Sigmoid colon (tissue), 4 donors: ENCODE data around the gene FRAT1.

Experiments used
- EP300 ChIP-seq, 4 donors: sonication (generic); formaldehyde crosslinking; IDR thresholded peaks; one replicate each; pipeline ENCODE4 v1.6.1; 2017; ENCODE audit warnings: antibody characterized with exemption in 4 of 4
- POLR2A ChIP-seq, 2 donors: fragments of 450-650 bp; IDR thresholded peaks; one replicate each; pipeline ENCODE4 v1.6.1; 2016; ENCODE audit warnings: antibody characterized with exemption in 2 of 2, mild to moderate bottlenecking in 2 of 2, moderate library complexity in 2 of 2
- TF ChIP-seq, protein P1 (sequence below), 4 experiments: fragments of 450-650 bp in 3 of 4; fragments of 200-600 bp in 1 of 4; IDR thresholded peaks; one replicate each; pipeline ENCODE4 v1.5.1; 2016 to 2019; ENCODE audit warnings: antibody characterized with exemption in 4 of 4, mild to moderate bottlenecking in 3 of 4, moderate library complexity in 2 of 4

DNA sequence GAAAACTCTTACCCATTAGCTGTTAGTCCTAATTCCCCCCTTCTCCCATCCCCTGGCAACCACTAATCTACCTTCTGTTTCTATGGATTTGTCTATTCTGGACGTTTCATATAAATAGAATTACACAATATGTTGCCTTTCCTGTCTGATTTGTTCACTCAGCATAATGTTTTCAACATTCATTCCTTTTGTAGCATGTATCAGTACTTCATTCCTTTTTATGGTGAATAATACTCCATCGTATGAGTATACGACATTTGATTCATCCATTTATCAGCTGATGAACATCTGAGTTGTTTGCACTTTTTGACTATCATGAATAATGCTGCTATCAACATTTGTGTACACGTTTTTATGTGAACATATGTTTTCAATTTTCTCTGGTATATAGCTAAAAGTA, 4.4 kb upstream of the FRAT1 start:
- TF ChIP-seq, protein P1, sequence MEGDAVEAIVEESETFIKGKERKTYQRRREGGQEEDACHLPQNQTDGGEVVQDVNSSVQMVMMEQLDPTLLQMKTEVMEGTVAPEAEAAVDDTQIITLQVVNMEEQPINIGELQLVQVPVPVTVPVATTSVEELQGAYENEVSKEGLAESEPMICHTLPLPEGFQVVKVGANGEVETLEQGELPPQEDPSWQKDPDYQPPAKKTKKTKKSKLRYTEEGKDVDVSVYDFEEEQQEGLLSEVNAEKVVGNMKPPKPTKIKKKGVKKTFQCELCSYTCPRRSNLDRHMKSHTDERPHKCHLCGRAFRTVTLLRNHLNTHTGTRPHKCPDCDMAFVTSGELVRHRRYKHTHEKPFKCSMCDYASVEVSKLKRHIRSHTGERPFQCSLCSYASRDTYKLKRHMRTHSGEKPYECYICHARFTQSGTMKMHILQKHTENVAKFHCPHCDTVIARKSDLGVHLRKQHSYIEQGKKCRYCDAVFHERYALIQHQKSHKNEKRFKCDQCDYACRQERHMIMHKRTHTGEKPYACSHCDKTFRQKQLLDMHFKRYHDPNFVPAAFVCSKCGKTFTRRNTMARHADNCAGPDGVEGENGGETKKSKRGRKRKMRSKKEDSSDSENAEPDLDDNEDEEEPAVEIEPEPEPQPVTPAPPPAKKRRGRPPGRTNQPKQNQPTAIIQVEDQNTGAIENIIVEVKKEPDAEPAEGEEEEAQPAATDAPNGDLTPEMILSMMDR (IDR thresholded peaks at IDR 0.05), result no peak
- no peak for TF ChIP-seq EP300 (IDR thresholded peaks at IDR 0.05)
- TF ChIP-seq POLR2A (IDR thresholded peaks at IDR 0.05), result no peak
